Measurements from ENCODE around the gene ERMN. TPM values are rescaled to one million over a fixed set of nuclear protein-coding genes. Genes with fewer than 3 reads are reported as not detected.
"Not testable (repeated sequence)": the region's sequence is repeated elsewhere in the genome, so short reads cannot be mapped to it uniquely, and the experiment has no call there.

Gene ERMN
- total RNA-seq, 1 donor, result 0.27 TPM

GRCh38 chr2:157301307-157301706 is 24.3 kb downstream of the ERMN start:
- no peak for DNase-seq (ENCODE audit: low read depth in 2 of 3, low spot score in 2 of 3)

GRCh38 chr2:157296958-157297357 is 28.7 kb downstream of the ERMN start:
- no peak for DNase-seq (ENCODE audit: low read depth in 2 of 3, low spot score in 2 of 3)

GRCh38 chr2:157296490-157296889 is 29.1 kb downstream of the ERMN start:
- no peak for DNase-seq (ENCODE audit: low read depth in 2 of 3, low spot score in 2 of 3)

GRCh38 chr2:157292853-157293252 is 32.8 kb downstream of the ERMN start:
- no peak for DNase-seq (ENCODE audit: low read depth in 2 of 3, low spot score in 2 of 3)

- no peak for DNase-seq (ENCODE audit: low read depth in 2 of 3, low spot score in 2 of 3)
Observed at GRCh38 chr2:157291018-157291417, 34.6 kb downstream of the ERMN start.

GRCh38 chr2:157290525-157290924 is 35.1 kb downstream of the ERMN start:
- DNase-seq (ENCODE audit: low read depth in 2 of 3, low spot score in 2 of 3), result no peak

- no peak for DNase-seq (ENCODE audit: low read depth in 2 of 3, low spot score in 2 of 3)
Observed at GRCh38 chr2:157287160-157287559, 38.5 kb downstream of the ERMN start.

GRCh38 chr2:157283468-157283867 is 42.2 kb downstream of the ERMN start:
- DNase-seq (ENCODE audit: low read depth in 2 of 3, low spot score in 2 of 3), result no peak

- no peak for DNase-seq (ENCODE audit: low read depth in 2 of 3, low spot score in 2 of 3)
Observed at GRCh38 chr2:157281316-157281715, 44.3 kb downstream of the ERMN start.

- not testable (repeated sequence) for DNase-seq (ENCODE audit: low read depth in 2 of 3, low spot score in 2 of 3)
Observed at GRCh38 chr2:157279311-157279710, 46.3 kb downstream of the ERMN start.

GRCh38 chr2:157271590-157272203 is 53.9 kb downstream of the ERMN start:
- no peak for DNase-seq (ENCODE audit: low read depth in 2 of 3, low spot score in 2 of 3)

GRCh38 chr2:157269922-157270321 is 55.7 kb downstream of the ERMN start:
- DNase-seq (ENCODE audit: low read depth in 2 of 3, low spot score in 2 of 3), result peak in 2 of 3 donors; percentile 42 to 85

GRCh38 chr2:157269060-157269459 is 56.6 kb downstream of the ERMN start:
- no peak for DNase-seq (ENCODE audit: low read depth in 2 of 3, low spot score in 2 of 3)

Other genes with a start within 250 kb of the ERMN start
- 0.27 TPM for gene GALNT5, start 68.1 kb downstream of the ERMN start, total RNA-seq
- 45.5 TPM for gene CYTIP, start 118.3 kb upstream of the ERMN start, total RNA-seq